WTC11 (cell line): ENCODE results near the gene DSC3. TPM values are rescaled to one million over a fixed set of nuclear protein-coding genes. Genes with fewer than 3 reads are reported as not detected.

ENCODE experiments used
- ATAC-seq: fragments of 200-7000 bp; cut with Tn5 transposase; 2 replicates; pipeline ENCODE4 v1.10.0; 2021; ENCODE audit warnings: mild to moderate bottlenecking, moderate library complexity
- CTCF ChIA-PET: fragments of 300-600 bp; sonication (Branson Sonifier 250); formaldehyde crosslinking; loops from one replicate; lab custom pipeline; 2021; ENCODE audit warnings: antibody characterized with exemption; lab: Charles Lee
- POLR2A ChIA-PET: fragments of 350-600 bp; sonication (Branson Sonifier 250); formaldehyde crosslinking; loops from one replicate; lab custom pipeline; 2021; ENCODE audit warnings: antibody characterized with exemption; lab: Charles Lee
- DNase-seq: peaks from one replicate; pipeline ENCODE4 v3.0.0; 2021; ENCODE audit warnings: low spot score
- H3K27ac Mint-ChIP-seq: 2 replicates; pipeline ENCODE4 v1.8.0; 2021; ENCODE audit warnings: mixed read lengths
- H3K27me3 Mint-ChIP-seq: 2 replicates; pipeline ENCODE4 v1.8.0; 2021; ENCODE audit warnings: low read depth, mild to moderate bottlenecking, moderate library complexity, mixed read lengths
- H3K36me3 Mint-ChIP-seq: 2 replicates; pipeline ENCODE4 v1.8.0; 2021; ENCODE audit warnings: mixed read lengths
- H3K4me1 Mint-ChIP-seq: 2 replicates; pipeline ENCODE4 v1.8.0; 2022; ENCODE audit warnings: mixed read lengths
- H3K4me3 Mint-ChIP-seq: 2 replicates; pipeline ENCODE4 v1.8.0; 2021; ENCODE audit warnings: mild to moderate bottlenecking, moderate library complexity, mixed read lengths
- H3K9me3 Mint-ChIP-seq: 2 replicates; pipeline ENCODE4 v1.8.0; 2021; ENCODE audit warnings: mixed read lengths
- ATF1 ChIP-seq: sonication (generic); formaldehyde crosslinking; IDR thresholded peaks from 2 replicates; pipeline ENCODE4 v1.8.1; 2023; ENCODE audit warnings: mild to moderate bottlenecking, moderate library complexity, missing genetic modification reagents
- CBFB ChIP-seq: sonication (generic); formaldehyde crosslinking; IDR thresholded peaks from 2 replicates; pipeline ENCODE4 v1.8.1; 2022; ENCODE audit warnings: mild to moderate bottlenecking, low read depth, missing genetic modification reagents
- E2F5 ChIP-seq: sonication (generic); formaldehyde crosslinking; IDR thresholded peaks from 2 replicates; pipeline ENCODE4 v1.8.1; 2022; ENCODE audit warnings: mild to moderate bottlenecking, moderate library complexity, missing genetic modification reagents
- ELF4 ChIP-seq: sonication (generic); formaldehyde crosslinking; IDR thresholded peaks from 2 replicates; pipeline ENCODE4 v1.8.1; 2022; ENCODE audit warnings: low read depth, mild to moderate bottlenecking, moderate library complexity, missing genetic modification reagents
- NFATC4 ChIP-seq: fragments of 250-450 bp; sonication (Bioruptor Pico); IDR thresholded peaks from 2 replicates; pipeline ENCODE4 v1.9.0; 2021; ENCODE audit warnings: mild to moderate bottlenecking
- NR1H2 ChIP-seq: sonication (generic); formaldehyde crosslinking; IDR thresholded peaks from 2 replicates; pipeline ENCODE4 v1.9.0; 2021; ENCODE audit warnings: mild to moderate bottlenecking, moderate library complexity, missing genetic modification reagents
- RORB ChIP-seq: fragments of 250-450 bp; sonication (Bioruptor Pico); IDR thresholded peaks from 2 replicates; pipeline ENCODE4 v1.9.0; 2021; ENCODE audit warnings: mild to moderate bottlenecking
- SMAD4 ChIP-seq: sonication (generic); formaldehyde crosslinking; IDR thresholded peaks from 2 replicates; pipeline ENCODE4 v1.8.0; 2022; ENCODE audit warnings: mild to moderate bottlenecking, missing genetic modification reagents
- STAT6 ChIP-seq: sonication (generic); formaldehyde crosslinking; conservative IDR thresholded peaks from 2 replicates; pipeline ENCODE4 v1.8.1; 2023; ENCODE audit warnings: mild to moderate bottlenecking, low read depth, missing genetic modification reagents, moderate library complexity
- TEAD4 ChIP-seq: sonication (generic); formaldehyde crosslinking; IDR thresholded peaks from 2 replicates; pipeline ENCODE4 v1.8.0; 2022; ENCODE audit warnings: mild to moderate bottlenecking, missing genetic modification reagents
- USF2 ChIP-seq: sonication (generic); formaldehyde crosslinking; IDR thresholded peaks from 2 replicates; pipeline ENCODE4 v1.8.1; 2023; ENCODE audit warnings: mild to moderate bottlenecking, missing genetic modification reagents, moderate library complexity
- ZSCAN18 ChIP-seq: fragments of 250-450 bp; sonication (Bioruptor Pico); IDR thresholded peaks from 2 replicates; pipeline ENCODE4 v2.1.2; 2022; ENCODE audit warnings: mild to moderate bottlenecking, moderate library complexity
- total RNA-seq: library from RNA; stranded (reverse); gene quantifications from 3 replicates; pipeline ENCODE4 v1.2.3, GENCODE V29; 2021
- TF ChIP-seq, protein P1 (sequence below): sonication (generic); formaldehyde crosslinking; IDR thresholded peaks from 2 replicates; pipeline ENCODE4 v1.8.1; 2023; ENCODE audit warnings: mild to moderate bottlenecking, missing genetic modification reagents
- TF ChIP-seq, protein P2 (sequence below): fragments of 250-450 bp; sonication (Bioruptor Pico); conservative IDR thresholded peaks from 2 replicates; pipeline ENCODE4 v1.9.0; 2021; ENCODE audit warnings: mild to moderate bottlenecking
- TF ChIP-seq, protein P3 (sequence below): sonication (generic); formaldehyde crosslinking; IDR thresholded peaks from 2 replicates; pipeline ENCODE4 v1.8.1; 2022; ENCODE audit warnings: low read depth, mild to moderate bottlenecking, moderate library complexity, missing genetic modification reagents, borderline replicate concordance

The DSC3 gene
- total RNA-seq, 1 experiment from 2014 or later = 2.6 TPM

GRCh38 chr18:31046916-31047315 lies 4.4 kb upstream of the DSC3 start:
- TF ChIP-seq RORB (CRISPR knock-in tag) (no peak), NR1H2 (CRISPR knock-in tag) (no peak), STAT6 (no peak), CBFB (CRISPR knock-in tag) (no peak), ZSCAN18 (no peak)
- CTCF ChIA-PET = interaction anchor here (0.6 kb wide), 1 partner anchor 402 kb away, joined by 3 read pairs; no protein-coding TSS in a partner anchor
- Mint-ChIP-seq H3K4me1 (peaks cover 17% of the 10 kb centered on the region), H3K9me3 (no peaks in the 10 kb centered on the region), H3K27ac (no peak overlapping the region), H3K36me3 (no peaks in the 10 kb centered on the region), H3K27me3 (peaks cover 40% of the 10 kb centered on the region), H3K4me3 (no peak overlapping the region)
- ATAC-seq = no peak
- DNase-seq = no peak
- POLR2A ChIA-PET = no interaction called here

DNA sequence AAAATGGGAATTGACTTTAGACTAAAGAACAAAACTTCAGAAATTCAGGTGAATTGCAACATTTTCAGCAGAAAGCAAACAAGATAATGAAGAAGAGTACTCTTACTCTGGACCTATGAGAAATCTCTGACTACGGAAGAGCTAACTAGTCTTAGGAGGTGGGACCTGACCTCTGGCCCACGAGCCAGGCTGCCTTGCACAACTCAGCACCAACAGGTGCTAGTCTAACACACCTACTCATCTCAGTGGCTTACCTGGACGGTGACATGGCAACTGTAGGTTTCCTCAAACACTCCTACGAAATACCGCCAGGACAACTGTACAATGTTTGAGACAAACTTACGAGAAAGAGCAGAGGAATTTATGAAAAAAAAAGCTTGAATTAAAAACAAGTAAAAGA lies 3.1 kb upstream of the DSC3 start:
- H3K4me1 Mint-ChIP-seq = peaks cover 30% of the 10 kb centered on the region
- POLR2A ChIA-PET = no interaction called here
- ATAC-seq (no peak), DNase-seq (no peak)
- no peak overlapping the region for H3K4me3 Mint-ChIP-seq
- TF ChIP-seq E2F5 (no peak), ATF1 (CRISPR knock-in tag) (no peak), CBFB (CRISPR knock-in tag) (no peak), USF2 (CRISPR knock-in tag) (no peak), ZSCAN18 (no peak), ELF4 (CRISPR knock-in tag) (no peak), NFATC4 (CRISPR knock-in tag) (no peak), SMAD4 (CRISPR knock-in tag) (no peak), TEAD4 (CRISPR knock-in tag) (no peak)
- TF ChIP-seq, protein P1, sequence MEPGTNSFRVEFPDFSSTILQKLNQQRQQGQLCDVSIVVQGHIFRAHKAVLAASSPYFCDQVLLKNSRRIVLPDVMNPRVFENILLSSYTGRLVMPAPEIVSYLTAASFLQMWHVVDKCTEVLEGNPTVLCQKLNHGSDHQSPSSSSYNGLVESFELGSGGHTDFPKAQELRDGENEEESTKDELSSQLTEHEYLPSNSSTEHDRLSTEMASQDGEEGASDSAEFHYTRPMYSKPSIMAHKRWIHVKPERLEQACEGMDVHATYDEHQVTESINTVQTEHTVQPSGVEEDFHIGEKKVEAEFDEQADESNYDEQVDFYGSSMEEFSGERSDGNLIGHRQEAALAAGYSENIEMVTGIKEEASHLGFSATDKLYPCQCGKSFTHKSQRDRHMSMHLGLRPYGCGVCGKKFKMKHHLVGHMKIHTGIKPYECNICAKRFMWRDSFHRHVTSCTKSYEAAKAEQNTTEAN (CRISPR knock-in tag) = no peak
- TF ChIP-seq, protein P2, sequence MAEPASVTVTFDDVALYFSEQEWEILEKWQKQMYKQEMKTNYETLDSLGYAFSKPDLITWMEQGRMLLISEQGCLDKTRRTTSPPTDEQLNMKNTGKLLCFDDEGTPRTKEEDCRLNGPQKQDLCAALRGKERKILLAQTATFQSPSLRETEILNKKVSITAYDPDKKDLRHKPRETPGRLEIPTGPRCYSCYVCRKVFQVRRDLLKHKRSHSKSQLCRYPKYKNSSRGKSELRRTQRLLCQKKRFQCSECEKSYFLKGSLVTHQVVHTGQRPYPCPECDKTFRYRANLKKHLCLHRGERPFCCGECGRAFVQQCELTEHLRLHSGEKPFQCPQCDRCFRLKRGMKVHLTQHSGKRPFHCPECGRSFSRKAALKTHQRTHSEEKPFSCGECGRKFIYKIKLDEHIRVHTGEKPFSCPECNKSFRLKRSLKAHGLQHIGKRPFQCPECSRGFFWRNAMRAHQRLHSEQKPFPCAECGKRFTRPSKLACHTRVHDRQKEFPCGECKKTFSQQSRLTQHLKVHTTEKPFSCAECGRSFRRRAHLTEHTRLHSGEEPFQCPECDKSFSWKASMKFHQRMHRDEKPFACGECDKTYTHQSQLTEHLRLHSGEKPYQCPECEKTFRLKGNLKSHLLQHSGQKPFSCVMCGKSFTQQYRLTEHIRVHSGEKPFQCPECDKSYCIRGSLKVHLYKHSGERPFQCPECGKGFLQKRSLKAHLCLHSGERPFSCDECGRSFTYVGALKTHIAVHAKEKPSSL (CRISPR knock-in tag) = no peak
- TF ChIP-seq, protein P3, sequence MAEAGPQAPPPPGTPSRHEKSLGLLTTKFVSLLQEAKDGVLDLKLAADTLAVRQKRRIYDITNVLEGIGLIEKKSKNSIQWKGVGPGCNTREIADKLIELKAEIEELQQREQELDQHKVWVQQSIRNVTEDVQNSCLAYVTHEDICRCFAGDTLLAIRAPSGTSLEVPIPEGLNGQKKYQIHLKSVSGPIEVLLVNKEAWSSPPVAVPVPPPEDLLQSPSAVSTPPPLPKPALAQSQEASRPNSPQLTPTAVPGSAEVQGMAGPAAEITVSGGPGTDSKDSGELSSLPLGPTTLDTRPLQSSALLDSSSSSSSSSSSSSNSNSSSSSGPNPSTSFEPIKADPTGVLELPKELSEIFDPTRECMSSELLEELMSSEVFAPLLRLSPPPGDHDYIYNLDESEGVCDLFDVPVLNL (CRISPR knock-in tag) = no peak
- no peaks in the 10 kb centered on the region for H3K9me3 Mint-ChIP-seq
- no peak overlapping the region for H3K27ac Mint-ChIP-seq
- H3K27me3 Mint-ChIP-seq = peaks cover 53% of the 10 kb centered on the region
- CTCF ChIA-PET = no interaction called here
- no peaks in the 10 kb centered on the region for H3K36me3 Mint-ChIP-seq
